Measurements from ENCODE around the gene UBE4A. TPM values are rescaled to one million over a fixed set of nuclear protein-coding genes. Genes with fewer than 3 reads are reported as not detected.

Gene UBE4A
- total and polyA plus RNA-seq, 2 donors (not counting 3 experiments of a cell fraction or from before 2014, with no cell fraction given) = 13.3 to 40.2 TPM

- no peaks in the 10 kb centered on the region for H4K20me1 ChIP-seq (replicated peaks; ENCODE audit: control insufficient read depth, extremely low read depth, insufficient read depth, low read length)
- FAIRE-seq (no peak), DNase-seq (ENCODE audit: low read depth, low spot score) (no peak)
- no peak overlapping the region for H3K4me2 ChIP-seq (ENCODE audit: insufficient read depth, low read length)
- no peak overlapping the region for H3K9ac ChIP-seq (replicated peaks; ENCODE audit: extremely low read depth, insufficient read depth, low read length)
- POLR2A ChIA-PET = no interaction called here
- H3K27ac ChIP-seq (ENCODE audit: insufficient read depth, low read depth, low read length) = no peak overlapping the region
- CTCF ChIA-PET = interaction anchor here (1.0 to 1.5 kb wide), 3 partner anchors 8 to 20 kb away, joined by 3 to 4 read pairs (median 3); partner anchors contain the start of gene KMT2A
- no peaks in the 10 kb centered on the region for H3K9me1 ChIP-seq (replicated peaks; ENCODE audit: control insufficient read depth, extremely low read depth, insufficient read depth, low read length)
- intact Hi-C loops (cut with micrococcal nuclease) (no loop called here), dilution Hi-C loops (cut with MboI; ENCODE audit: extremely low pct_ligation_motif_present, low sequenced_read_pairs) (no loop called here)
- H3K27me3 ChIP-seq (ENCODE audit: control insufficient read depth in 2 of 2, insufficient read depth in 2 of 2, low read length in 2 of 2) = peaks cover 0 to 5% of the 10 kb centered on the region in 2 experiments
- H3K79me2 ChIP-seq (ENCODE audit: control insufficient read depth, insufficient read depth, low read length) = no peaks in the 10 kb centered on the region
- no peak overlapping the region for H2AFZ ChIP-seq (ENCODE audit: low read depth, low read length)
- no peak overlapping the region for H3K4me3 ChIP-seq (replicated peaks in 1 of 3; ENCODE audit: insufficient read depth in 1 of 3, low read depth in 1 of 3, low read length in 3 of 3)
- H3K36me3 ChIP-seq (ENCODE audit: control insufficient read depth in 2 of 2, extremely low read depth in 1 of 2, insufficient read depth in 2 of 2, low read length in 2 of 2) = no peaks in the 10 kb centered on the region
- no TSS peak for BruUV-seq (replicated peaks)
- TF ChIP-seq POLR2A (IDR thresholded peaks at IDR 0.05; ENCODE audit: low read depth, low read length) = no peak
- TF ChIP-seq POLR2AphosphoS5 (IDR thresholded peaks at IDR 0.05; ENCODE audit: insufficient read depth, low read depth, low read length) = no peak
- no peak for TF ChIP-seq MAX (IDR thresholded peaks at IDR 0.05; ENCODE audit: insufficient read depth, insufficient read length)
- TF ChIP-seq FOS (IDR thresholded peaks at IDR 0.05; ENCODE audit: borderline replicate concordance, insufficient read depth, low read length) = no peak
- no peak for TF ChIP-seq JUN (IDR thresholded peaks at IDR 0.05; ENCODE audit: borderline replicate concordance, insufficient read depth, insufficient read length, low read depth)
- no peaks in the 10 kb centered on the region for H3K4me1 ChIP-seq (ENCODE audit: control insufficient read depth, extremely low read depth, insufficient read depth, low read length)
- no peaks in the 10 kb centered on the region for H3K9me3 ChIP-seq (replicated peaks; ENCODE audit: control insufficient read depth, insufficient read depth, low read length)
Measured at GRCh38 chr11:118427707-118428106, 68.3 kb downstream of the UBE4A start.

- ChIA-PET POLR2A (no interaction called here), CTCF (interaction anchor here (0.8 to 1.9 kb wide), 14 partner anchors 11 to 58 kb away, joined by 3 to 9 read pairs (median 4); partner anchors contain the start of gene ATP5MG)
- no peak overlapping the region for H3K4me2 ChIP-seq (ENCODE audit: insufficient read depth, low read length)
- intact Hi-C loops (cut with micrococcal nuclease) = loop anchor here (1.0 kb wide), 1 partner anchor 54 kb away; no protein-coding TSS in a partner anchor
- H3K9me3 ChIP-seq (replicated peaks; ENCODE audit: control insufficient read depth, insufficient read depth, low read length) = no peaks in the 10 kb centered on the region
- no TSS peak for BruUV-seq (replicated peaks)
- no peak for DNase-seq (ENCODE audit: low read depth, low spot score)
- no peaks in the 10 kb centered on the region for H3K79me2 ChIP-seq (ENCODE audit: control insufficient read depth, insufficient read depth, low read length)
- no peak overlapping the region for H3K4me3 ChIP-seq (replicated peaks in 1 of 3; ENCODE audit: insufficient read depth in 1 of 3, low read depth in 1 of 3, low read length in 3 of 3)
- no peak for FAIRE-seq
- H3K9me1 ChIP-seq (replicated peaks; ENCODE audit: control insufficient read depth, extremely low read depth, insufficient read depth, low read length) = no peaks in the 10 kb centered on the region
- H3K4me1 ChIP-seq (ENCODE audit: control insufficient read depth, extremely low read depth, insufficient read depth, low read length) = peaks cover 18% of the 10 kb centered on the region
- no peak for TF ChIP-seq POLR2A (IDR thresholded peaks at IDR 0.05; ENCODE audit: low read depth, low read length)
- dilution Hi-C loops (cut with MboI; ENCODE audit: extremely low pct_ligation_motif_present, low sequenced_read_pairs) = no loop called here
- H3K36me3 ChIP-seq (ENCODE audit: control insufficient read depth in 2 of 2, extremely low read depth in 1 of 2, insufficient read depth in 2 of 2, low read length in 2 of 2) = no peaks in the 10 kb centered on the region
- peaks cover 0 to 5% of the 10 kb centered on the region in 2 experiments for H3K27me3 ChIP-seq (ENCODE audit: control insufficient read depth in 2 of 2, insufficient read depth in 2 of 2, low read length in 2 of 2)
- no peak overlapping the region for H3K27ac ChIP-seq (ENCODE audit: insufficient read depth, low read depth, low read length)
- no peak overlapping the region for H2AFZ ChIP-seq (ENCODE audit: low read depth, low read length)
- no peaks in the 10 kb centered on the region for H4K20me1 ChIP-seq (replicated peaks; ENCODE audit: control insufficient read depth, extremely low read depth, insufficient read depth, low read length)
- H3K9ac ChIP-seq (replicated peaks; ENCODE audit: extremely low read depth, insufficient read depth, low read length) = no peak overlapping the region
Measured at GRCh38 chr11:118430956-118431355, 71.6 kb downstream of the UBE4A start.

All from endothelial cell of umbilical vein (primary cell).